SIG-M5 treated with dmso at 0.1 percent for 504 hours (cell line): ENCODE measurements around the gene HES2.
A peak's percentile ranks its signal among the peaks of the same experiment; 100 is the strongest.
"Not testable (repeated sequence)": the region's sequence is repeated elsewhere in the genome, so short reads cannot be mapped to it uniquely, and the experiment has no call there.

ENCODE experiments used
- DNase-seq: peaks from one replicate; lab custom pipeline; 2025; ENCODE audit not compliant: unreplicated experiment; lab: John Stamatoyannopoulos, UW

The HES2 gene

DNA sequence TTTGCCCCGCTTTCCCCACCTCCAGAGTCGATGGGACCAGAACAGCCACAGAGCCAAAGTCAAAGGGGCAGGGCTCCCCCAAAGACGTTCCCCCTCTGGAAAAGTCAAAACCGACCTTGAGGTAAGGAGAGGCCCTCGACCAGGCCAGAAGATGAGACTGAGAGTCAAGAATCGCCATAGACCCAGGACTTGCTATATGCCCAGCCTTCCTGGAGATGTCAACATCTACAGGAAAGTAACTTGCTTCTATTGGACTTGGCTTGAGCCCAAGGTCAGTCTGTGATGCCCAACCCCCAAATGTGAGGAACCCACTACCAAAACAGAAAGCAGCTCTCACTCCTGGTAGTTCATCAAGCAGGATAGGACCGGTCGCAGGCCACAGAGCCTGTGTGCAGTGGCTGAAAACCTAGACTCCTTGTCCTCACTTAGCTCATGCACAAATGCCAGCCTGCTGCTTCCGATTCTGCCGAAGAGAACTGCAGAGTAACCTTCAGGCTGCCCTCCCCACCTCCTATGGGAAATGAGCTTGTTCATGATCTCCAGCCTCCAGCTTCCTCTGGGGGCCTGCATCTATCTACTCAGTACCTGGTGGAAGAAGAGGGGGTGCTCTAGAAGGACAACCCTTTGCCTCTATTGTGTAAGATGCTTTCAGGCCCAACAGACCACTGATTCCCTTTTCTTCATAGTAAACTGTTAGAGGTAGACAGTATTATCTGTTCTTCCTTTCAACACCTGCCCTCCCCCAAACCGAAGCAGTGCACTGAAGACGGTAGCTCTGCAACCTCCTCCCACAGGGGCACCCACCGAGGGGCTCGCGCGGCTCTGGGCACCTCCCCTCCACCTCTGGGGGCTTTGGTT is 27.5 kb downstream of the HES2 start:
- peak; percentile 58 for DNase-seq

DNA sequence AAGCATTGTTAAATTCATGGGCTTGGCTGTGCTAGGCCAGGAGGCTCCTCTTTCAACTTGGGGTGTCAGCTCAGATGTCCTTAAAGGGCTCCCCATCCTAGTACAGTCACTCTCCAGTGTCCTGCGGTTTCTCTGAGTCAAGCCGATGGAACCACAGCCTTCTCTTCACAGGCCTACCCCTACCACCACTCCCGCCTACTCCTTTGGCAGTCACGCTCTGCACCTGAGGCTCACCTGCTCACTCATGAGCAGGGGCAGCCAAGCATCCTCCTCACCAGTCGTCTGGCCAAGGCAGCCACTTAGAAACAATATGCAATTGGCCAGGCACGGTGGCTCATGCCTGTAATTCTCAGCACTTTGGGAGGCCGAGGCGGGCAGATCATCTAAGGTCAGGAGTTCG is 29.7 kb downstream of the HES2 start:
- DNase-seq, result no peak

DNA sequence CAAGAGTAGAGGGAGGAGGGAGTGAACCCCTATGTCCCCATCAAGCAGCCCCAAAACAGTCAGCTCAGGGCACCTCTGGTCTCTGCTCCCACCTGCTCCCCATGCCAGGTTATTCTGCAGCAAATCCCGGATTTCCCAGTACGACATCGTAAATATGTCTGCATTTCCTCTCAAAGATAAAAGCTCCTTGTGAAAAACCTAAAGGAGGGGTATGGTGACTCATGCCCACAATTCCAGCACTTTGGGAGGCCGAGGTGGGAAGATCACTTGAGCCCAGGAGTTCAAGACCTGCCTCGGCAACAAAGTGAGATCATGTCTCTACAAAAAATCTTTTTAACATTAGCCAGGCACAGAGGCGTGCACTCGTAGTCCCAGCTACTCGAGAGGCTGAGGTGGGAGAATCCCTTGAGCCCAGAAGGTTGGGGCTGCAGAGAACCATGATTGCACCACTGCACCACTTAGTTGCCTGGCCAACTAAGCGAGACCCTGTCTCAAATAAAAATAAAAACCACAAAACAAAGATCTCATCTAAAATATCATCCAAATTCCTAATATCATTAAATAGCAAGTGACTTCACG is 33.3 kb downstream of the HES2 start:
- no peak for DNase-seq

DNA sequence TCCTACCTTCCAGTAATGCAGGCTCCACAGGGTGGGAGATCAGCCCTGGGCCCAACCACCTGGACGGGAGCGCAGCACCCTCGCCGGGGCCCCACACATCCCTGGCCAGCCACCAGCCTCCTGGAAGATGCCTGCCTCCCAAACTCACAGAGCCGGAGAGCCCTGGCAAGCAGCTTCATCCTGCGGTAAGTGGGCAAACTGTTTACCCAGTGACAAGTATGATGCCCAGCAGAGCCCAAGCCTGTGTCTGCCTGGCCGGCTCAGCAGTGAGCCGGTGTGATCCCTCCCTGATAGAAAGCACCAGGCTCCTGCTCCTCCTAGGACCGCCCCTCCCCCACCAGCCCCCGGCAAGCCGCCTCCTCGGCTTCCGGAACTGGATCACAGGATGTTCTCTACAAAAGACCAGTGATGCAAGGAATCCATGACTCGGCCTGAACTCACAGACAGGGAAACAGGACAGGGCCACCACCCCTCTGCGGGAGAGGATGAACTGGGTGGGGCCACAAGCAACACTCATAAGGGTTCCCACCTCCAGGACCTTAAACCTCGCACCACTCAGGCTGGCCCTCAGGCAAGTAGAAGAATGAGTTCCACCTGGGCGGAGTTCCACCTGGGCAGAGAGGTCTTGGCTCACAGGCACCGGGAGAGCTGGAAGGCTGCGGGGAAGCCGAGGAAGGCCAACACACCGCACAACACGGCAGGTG is 34.1 kb downstream of the HES2 start:
- DNase-seq, result no peak

GRCh38 chr1:6384962-6385361 is 34.8 kb downstream of the HES2 start:
- no peak for DNase-seq

DNA sequence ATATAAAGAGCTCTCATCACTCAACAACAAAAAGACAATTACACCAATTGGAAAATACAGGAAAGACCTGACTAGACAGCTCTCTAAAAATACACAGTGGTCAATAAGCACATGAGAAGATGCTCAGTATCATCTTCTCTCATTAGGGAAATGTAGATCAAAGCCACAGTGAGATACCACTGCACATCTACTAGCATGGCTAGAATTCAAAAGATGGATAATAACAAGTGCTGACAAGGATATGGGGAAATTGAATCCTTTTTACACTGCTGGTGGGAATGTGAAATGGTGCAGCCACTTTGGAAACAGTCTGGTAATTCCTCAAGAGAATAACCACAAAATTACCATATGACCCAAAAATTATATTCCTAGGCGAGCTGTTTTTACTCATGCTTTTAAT is 35.6 kb downstream of the HES2 start:
- DNase-seq, result no peak

GRCh38 chr1:6380037-6380436 is 39.7 kb downstream of the HES2 start:
- DNase-seq, result no peak

GRCh38 chr1:6378096-6378746 is 41.5 kb downstream of the HES2 start:
- DNase-seq, result no peak

DNA sequence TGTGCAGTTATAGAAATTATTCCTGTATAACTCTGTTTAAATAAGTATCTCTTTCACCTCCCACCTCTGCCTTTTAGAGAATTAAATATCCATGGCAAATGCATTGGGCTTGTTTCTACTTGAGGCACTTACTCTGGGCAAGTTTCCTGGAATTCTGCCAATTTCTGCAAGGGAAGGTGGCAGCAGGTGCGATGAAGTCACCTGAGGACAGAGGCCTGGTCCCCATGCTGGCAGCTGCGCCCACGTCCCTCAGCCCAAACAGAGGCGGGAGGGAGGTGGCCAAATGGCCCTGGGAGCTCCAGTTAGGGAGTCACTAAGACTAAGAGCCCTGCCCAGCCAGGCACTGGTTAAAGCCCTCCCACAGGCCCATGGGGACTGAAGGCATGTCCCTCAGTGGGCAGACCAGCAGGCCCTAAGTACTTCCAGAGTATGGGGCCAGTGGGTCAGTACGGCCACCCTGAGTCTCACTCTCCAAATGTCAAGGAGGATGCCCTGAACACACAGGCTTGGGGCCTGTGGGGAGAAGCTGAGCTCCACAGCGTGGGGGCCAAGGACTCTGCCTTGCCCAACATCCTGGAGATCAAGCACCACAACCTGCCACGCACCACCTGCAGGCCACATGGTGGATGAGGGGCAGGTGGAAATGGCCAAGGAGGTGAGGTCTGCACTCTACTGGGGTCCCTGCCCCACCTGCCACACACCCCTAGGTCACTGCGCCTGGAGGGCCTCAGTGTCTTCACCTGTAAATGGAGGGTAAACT is 45.6 kb downstream of the HES2 start:
- no peak for DNase-seq

GRCh38 chr1:6372236-6372635 is 47.5 kb downstream of the HES2 start:
- not testable (repeated sequence) for DNase-seq

DNA sequence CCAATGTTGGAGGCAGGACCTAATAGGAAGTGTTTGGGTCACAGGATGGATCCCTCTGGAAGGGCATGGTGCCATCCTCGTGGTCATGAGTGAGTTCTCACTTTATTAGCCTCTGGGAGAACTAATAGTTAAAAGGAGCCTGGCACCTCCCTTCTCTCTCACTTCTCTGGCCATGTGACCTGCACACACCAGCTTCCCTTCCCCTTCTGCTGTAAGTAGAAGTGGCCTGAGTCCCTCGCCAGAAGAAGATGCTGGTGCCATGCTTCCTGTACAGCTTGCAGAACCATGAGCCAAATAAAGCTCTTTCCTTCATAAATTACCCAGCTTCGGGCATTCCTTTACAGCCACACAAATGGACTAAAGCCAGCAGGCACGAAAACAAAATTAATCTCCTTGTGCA is 49.7 kb downstream of the HES2 start:
- DNase-seq, result no peak

DNA sequence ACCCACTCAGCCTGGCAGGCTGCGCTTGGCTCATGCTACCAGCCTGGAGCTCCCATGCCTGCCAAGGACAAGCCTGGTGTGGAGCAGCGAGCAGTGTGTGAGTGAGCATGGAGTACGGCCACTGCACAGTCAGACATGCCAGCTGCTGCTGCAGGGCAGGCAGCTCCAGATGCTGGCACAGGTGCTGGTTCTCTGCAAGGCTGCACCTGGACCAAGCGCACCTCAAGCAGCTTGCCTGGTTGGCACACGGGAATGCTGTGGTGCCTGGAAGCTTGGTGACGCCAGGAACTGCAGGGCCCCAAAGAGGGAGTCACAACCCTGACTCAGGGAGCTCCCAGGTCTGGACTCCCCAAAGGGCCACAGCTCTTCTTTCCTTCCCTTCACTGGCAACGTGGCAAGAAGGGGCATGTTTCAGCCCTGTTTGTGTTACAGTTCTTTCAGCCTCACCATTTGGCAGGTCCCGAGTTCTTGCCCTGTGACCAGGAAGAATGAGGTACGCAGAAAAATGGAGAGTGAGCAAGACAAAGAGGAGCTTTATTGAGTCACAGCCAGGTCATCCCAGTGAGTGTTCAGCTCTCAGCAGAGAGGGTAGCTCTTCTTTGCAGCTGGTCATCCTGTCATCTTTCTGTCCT is 52.2 kb downstream of the HES2 start:
- DNase-seq, result no peak

GRCh38 chr1:6365047-6365446 is 54.7 kb downstream of the HES2 start:
- no peak for DNase-seq

- not testable (repeated sequence) for DNase-seq
Observed at GRCh38 chr1:6363085-6363884, 56.4 kb downstream of the HES2 start.
